ENCODE results near the gene TMEM129. TPM values are rescaled to one million over a fixed set of nuclear protein-coding genes. Genes with fewer than 3 reads are reported as not detected.

The TMEM129 gene
- total RNA-seq, 4 donors from 2014 or later: 46.6 to 94.2 (median 64.6) TPM

DNA sequence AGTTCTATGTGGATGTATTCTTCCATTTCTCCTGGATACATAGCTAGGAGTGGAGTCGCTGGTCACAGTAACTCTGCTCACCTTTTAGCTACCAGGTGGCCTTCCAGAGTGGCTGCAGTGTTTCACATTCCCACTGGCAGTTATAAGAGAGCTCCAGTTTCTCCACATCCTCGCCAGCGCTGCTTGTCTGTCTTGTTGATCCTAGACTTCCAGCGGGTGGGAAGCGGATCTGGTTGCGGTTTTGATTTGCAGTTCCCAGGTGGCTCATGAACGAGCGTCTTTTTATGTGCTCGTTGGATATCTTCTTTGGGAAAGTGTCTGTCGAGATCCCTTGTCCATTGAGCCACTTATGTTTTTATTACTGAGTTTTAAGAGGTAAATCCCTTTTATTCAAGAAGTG is 11.8 kb upstream of the TMEM129 start:
- no peak for ATAC-seq
- Histone ChIP-seq H3K4me3 (no peak overlapping the region), H3K36me3 (peaks cover 0 to 77% of the 10 kb centered on the region in 2 donors), H3K4me1 (peaks cover 0 to 22% (median 0%) of the 10 kb centered on the region in 3 donors), H3K27ac (no peak overlapping the region), H3K9me3 (peaks cover 0 to 7% (median 0%) of the 10 kb centered on the region in 3 donors), H3K27me3 (no peaks in the 10 kb centered on the region)
- no peak for TF ChIP-seq EP300 (IDR thresholded peaks at IDR 0.05)
- no peak for TF ChIP-seq CTCF (IDR thresholded peaks at IDR 0.05)
- no peak for TF ChIP-seq POLR2A (IDR thresholded peaks at IDR 0.05)
- TF ChIP-seq POLR2AphosphoS5 (IDR thresholded peaks at IDR 0.05): no peak
- 94 to 100% methylated on average over 5 to 10 of the region's 10 CpGs for WGBS, 2 donors (ENCODE audit: low coverage in 1 of 2)

DNA sequence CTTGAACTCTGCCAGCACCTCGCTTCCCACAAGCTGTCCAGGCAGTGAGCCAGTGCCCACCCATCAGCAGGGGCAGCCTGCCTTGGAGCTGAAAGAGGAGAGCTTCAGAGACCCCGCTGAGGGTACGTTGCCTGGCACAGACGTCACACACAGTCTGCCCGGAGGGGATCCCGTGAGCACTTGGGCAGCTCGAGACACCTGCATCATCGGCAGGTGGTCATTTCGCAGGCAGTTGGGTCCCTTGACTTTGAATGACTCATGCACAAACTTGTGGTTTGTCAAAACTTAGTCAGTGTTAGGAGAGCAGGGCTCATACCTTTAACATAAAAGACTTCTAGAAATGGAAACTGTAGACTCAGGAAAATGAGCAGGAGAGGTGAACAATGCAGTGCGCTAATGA is 10.1 kb upstream of the TMEM129 start:
- Histone ChIP-seq H3K4me1 (peaks cover 0 to 38% (median 5%) of the 10 kb centered on the region in 3 donors), H3K27me3 (no peaks in the 10 kb centered on the region), H3K36me3 (peaks cover 0 to 65% of the 10 kb centered on the region in 2 donors), H3K27ac (no peak overlapping the region), H3K9me3 (no peaks in the 10 kb centered on the region), H3K4me3 (no peak overlapping the region)
- no peak for TF ChIP-seq EP300 (IDR thresholded peaks at IDR 0.05)
- TF ChIP-seq POLR2AphosphoS5 (IDR thresholded peaks at IDR 0.05): no peak
- TF ChIP-seq CTCF (IDR thresholded peaks at IDR 0.05): no peak
- no peak for TF ChIP-seq POLR2A (IDR thresholded peaks at IDR 0.05)
- no peak for ATAC-seq
- 98 to 100% methylated on average over 4 to 8 of the region's 10 CpGs for WGBS, 2 donors (ENCODE audit: low coverage in 1 of 2)

DNA sequence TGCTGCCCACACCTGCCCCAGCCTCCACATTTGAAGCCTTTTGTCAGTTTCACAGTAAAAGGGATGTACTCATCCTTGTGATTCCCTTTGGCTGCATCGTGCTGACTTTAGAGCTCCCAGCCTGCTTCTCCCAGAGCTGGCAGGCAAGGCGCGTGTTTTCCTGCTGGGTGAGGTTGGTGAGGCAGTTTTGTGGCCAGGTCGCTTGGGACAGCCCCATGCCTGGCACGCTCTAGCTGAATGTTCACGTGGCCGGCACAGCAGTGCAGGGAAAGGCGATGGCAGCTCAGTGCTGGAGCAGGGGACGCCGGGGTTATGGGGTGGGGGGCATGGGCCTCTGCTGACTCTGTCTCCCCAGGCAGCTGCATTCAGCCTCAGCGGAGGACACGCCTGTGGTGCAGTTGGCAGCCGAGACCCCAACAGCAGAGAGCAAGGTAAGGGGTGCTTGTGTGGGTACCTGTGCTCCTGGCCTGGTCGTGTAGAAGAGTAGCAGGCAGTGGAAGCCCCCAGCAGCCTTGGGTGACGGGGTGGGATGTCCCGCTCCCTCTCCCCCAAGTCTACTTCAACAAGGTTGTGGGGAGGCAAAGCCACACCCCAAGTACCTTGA is 9.5 kb upstream of the TMEM129 start:
- no peak for TF ChIP-seq POLR2AphosphoS5 (IDR thresholded peaks at IDR 0.05)
- TF ChIP-seq EP300 (IDR thresholded peaks at IDR 0.05): no peak
- TF ChIP-seq POLR2A (IDR thresholded peaks at IDR 0.05): no peak
- TF ChIP-seq CTCF (IDR thresholded peaks at IDR 0.05): no peak
- H3K27ac ChIP-seq: no peak overlapping the region

GRCh38 chr4:1728061-1728980 is 7.2 kb upstream of the TMEM129 start:
- Histone ChIP-seq H3K9me3 (no peaks in the 10 kb centered on the region), H3K36me3 (peaks cover 0 to 68% of the 10 kb centered on the region in 2 donors), H3K27me3 (no peaks in the 10 kb centered on the region), H3K4me1 (peaks cover 0 to 41% (median 5%) of the 10 kb centered on the region in 3 donors), H3K27ac (peak overlapping the region in 3 of 4 donors; percentile 39 to 55 (median 39)), H3K4me3 (peak overlapping the region in 1 of 2 donors; percentile 10)
- ATAC-seq: no peak
- 80% methylated on average over 6 of the region's 31 CpGs; no CpG with 5 or more reads in 1 of the 2 donors for WGBS, 2 donors (ENCODE audit: low coverage in 1 of 2)
- TF ChIP-seq EP300 (IDR thresholded peaks at IDR 0.05) (no peak), CTCF (IDR thresholded peaks at IDR 0.05) (no peak)

More for the DNA sequence above, 9.5 kb upstream of the TMEM129 start:
- Histone ChIP-seq H3K36me3 (peaks cover 0 to 61% of the 10 kb centered on the region in 2 donors), H3K9me3 (no peaks in the 10 kb centered on the region), H3K4me3 (no peak overlapping the region), H3K4me1 (peaks cover 0 to 41% (median 5%) of the 10 kb centered on the region in 3 donors), H3K27me3 (no peaks in the 10 kb centered on the region)
- 60% methylated on average over 1 of the region's 16 CpGs; no CpG with 5 or more reads in 1 of the 2 donors for WGBS, 2 donors (ENCODE audit: low coverage in 1 of 2)
- no peak for ATAC-seq
